Smooth muscle cell (in vitro differentiated cells): Measurements from ENCODE around the gene ONECUT1. TPM values are rescaled to one million over a fixed set of nuclear protein-coding genes. Genes with fewer than 3 reads are reported as not detected.

Experiments
- DNase-seq: peaks from one replicate; lab custom pipeline; 2025; ENCODE audit not compliant: unreplicated experiment; lab: John Stamatoyannopoulos, UW
- H2AFZ ChIP-seq: fragments of 200-600 bp; sonication (generic); 2 replicates; pipeline ENCODE4 v1.6.0; 2016; ENCODE audit warnings: antibody characterized with exemption, low read depth, mild to moderate bottlenecking
- H3F3A ChIP-seq: fragments of 200-600 bp; sonication (generic); 2 replicates; pipeline ENCODE4 v1.6.0; 2017; ENCODE audit warnings: antibody characterized with exemption, low read depth
- H3K27ac ChIP-seq: fragments of 200-600 bp; sonication (generic); 2 replicates; pipeline ENCODE4 v1.5.1; 2016; ENCODE audit warnings: low read depth, mild to moderate bottlenecking
- H3K27me3 ChIP-seq: fragments of 200-600 bp; sonication (generic); 2 replicates; pipeline ENCODE4 v1.6.1; 2016; ENCODE audit warnings: low read depth, mild to moderate bottlenecking
- H3K36me3 ChIP-seq: fragments of 200-600 bp; sonication (generic); 2 replicates; pipeline ENCODE4 v1.5.1; 2016; ENCODE audit warnings: low read depth
- H3K4me1 ChIP-seq: fragments of 200-600 bp; sonication (generic); 2 replicates; pipeline ENCODE4 v1.5.1; 2016; ENCODE audit warnings: low read depth
- H3K4me2 ChIP-seq: fragments of 200-600 bp; sonication (generic); 2 replicates; pipeline ENCODE4 v1.6.0; 2016; ENCODE audit warnings: mild to moderate bottlenecking
- H3K4me3 ChIP-seq: fragments of 200-600 bp; sonication (generic); 2 replicates; pipeline ENCODE4 v1.5.1; 2016; ENCODE audit warnings: mild to moderate bottlenecking
- H3K79me2 ChIP-seq: fragments of 200-600 bp; sonication (generic); 2 replicates; pipeline ENCODE4 v1.6.0; 2016; ENCODE audit warnings: low read depth, mild to moderate bottlenecking
- H3K9ac ChIP-seq: fragments of 200-600 bp; sonication (generic); 2 replicates; pipeline ENCODE4 v1.6.0; 2016; ENCODE audit warnings: low read depth
- H3K9me3 ChIP-seq: fragments of 200-600 bp; sonication (generic); replicated peaks from 2 replicates; pipeline ENCODE4 v1.5.1; 2016; ENCODE audit warnings: low read depth
- H4K20me1 ChIP-seq: fragments of 200-600 bp; sonication (generic); 2 replicates; pipeline ENCODE4 v1.6.0; 2016; ENCODE audit warnings: low read depth
- WGBS: methylation state at CpG from one replicate; pipeline ENCODE4 v1.1.7; 2016; ENCODE audit warnings: low lambda C conversion rate; 5-methylcytosine and 5-hydroxymethylcytosine counted together
- polyA plus RNA-seq: library from polyadenylated mRNA; unstranded; fragments of >200 nt; fragmentation: Nextera tagmentation; extraction: Ambion mirVana; gene quantifications from 2 replicates; pipeline ENCODE4 v1.2.1, GENCODE V29; 2016
- total RNA-seq: library from RNA; depleted of rRNA; stranded (reverse); fragments of >200 nt; gene quantifications from 2 replicates; pipeline ENCODE4 v1.2.3, GENCODE V29; 2014
- TF ChIP-seq, protein P1 (sequence below): fragments of 200-600 bp; sonication (generic); IDR thresholded peaks from 2 replicates; pipeline ENCODE4 v1.5.1; 2017; ENCODE audit warnings: borderline replicate concordance, mild to moderate bottlenecking, antibody characterized with exemption; ENCODE audit not compliant: insufficient read depth, poor library complexity, severe bottlenecking

ONECUT1 gene
- total and polyA plus RNA-seq, 2 experiments from 2014 or later, result 0.61 to 0.99 TPM

DNA sequence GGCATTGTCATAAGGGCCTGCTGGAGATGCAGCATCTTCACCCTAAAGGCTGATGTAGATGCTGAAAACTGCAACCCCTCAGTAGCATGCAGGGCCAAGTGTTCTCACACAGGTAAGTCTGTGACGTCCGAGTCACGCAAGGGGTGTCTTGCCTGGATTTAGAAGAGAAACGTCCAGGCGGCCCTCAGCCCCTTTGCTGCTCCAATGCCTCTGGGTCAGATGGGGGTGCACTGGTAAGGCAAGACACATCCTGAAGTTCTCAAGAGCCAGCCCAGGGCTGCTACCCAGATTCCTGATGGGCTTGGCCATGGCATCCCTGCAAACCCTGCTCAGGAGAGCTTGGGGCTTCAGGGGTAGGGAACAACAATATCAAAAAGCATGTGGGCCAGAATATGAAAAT is 25.4 kb downstream of the ONECUT1 start:
- Histone ChIP-seq H3K36me3 (no peaks in the 10 kb centered on the region), H3K79me2 (no peaks in the 10 kb centered on the region), H3K27me3 (no peaks in the 10 kb centered on the region), H3K4me2 (no peak overlapping the region), H3K9ac (no peak overlapping the region), H3F3A (no peaks in the 10 kb centered on the region), H3K27ac (no peak overlapping the region), H3K4me3 (no peak overlapping the region), H2AFZ (no peak overlapping the region), H3K4me1 (no peaks in the 10 kb centered on the region), H4K20me1 (no peaks in the 10 kb centered on the region), H3K9me3 (no peaks in the 10 kb centered on the region)
- no peak for DNase-seq
- TF ChIP-seq, protein P1, sequence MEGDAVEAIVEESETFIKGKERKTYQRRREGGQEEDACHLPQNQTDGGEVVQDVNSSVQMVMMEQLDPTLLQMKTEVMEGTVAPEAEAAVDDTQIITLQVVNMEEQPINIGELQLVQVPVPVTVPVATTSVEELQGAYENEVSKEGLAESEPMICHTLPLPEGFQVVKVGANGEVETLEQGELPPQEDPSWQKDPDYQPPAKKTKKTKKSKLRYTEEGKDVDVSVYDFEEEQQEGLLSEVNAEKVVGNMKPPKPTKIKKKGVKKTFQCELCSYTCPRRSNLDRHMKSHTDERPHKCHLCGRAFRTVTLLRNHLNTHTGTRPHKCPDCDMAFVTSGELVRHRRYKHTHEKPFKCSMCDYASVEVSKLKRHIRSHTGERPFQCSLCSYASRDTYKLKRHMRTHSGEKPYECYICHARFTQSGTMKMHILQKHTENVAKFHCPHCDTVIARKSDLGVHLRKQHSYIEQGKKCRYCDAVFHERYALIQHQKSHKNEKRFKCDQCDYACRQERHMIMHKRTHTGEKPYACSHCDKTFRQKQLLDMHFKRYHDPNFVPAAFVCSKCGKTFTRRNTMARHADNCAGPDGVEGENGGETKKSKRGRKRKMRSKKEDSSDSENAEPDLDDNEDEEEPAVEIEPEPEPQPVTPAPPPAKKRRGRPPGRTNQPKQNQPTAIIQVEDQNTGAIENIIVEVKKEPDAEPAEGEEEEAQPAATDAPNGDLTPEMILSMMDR, result no peak
- 95% methylated on average over 5 of the region's 5 CpGs for whole genome bisulfite sequencing

DNA sequence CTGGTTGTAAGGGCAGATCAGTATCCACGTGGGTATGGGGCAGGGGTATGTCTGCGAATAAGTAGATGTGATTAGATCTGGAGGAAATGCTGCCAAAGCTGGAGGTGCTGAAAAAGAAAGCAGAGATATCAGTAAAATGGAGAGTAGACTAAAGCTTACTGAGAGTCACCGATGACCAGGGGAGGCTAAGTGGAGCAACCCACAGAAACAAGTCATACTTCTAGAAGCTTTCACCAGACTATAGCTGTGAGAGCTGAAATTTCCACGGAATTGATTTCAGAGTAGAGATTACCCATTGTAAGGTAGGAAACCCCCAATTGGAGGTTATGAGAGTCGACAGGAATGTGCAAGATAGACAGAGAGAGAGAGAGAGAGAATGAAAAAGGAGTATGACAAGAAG is 27.5 kb downstream of the ONECUT1 start:
- Histone ChIP-seq H2AFZ (no peak overlapping the region), H3K9me3 (no peaks in the 10 kb centered on the region), H3K4me2 (no peak overlapping the region), H3K4me3 (no peak overlapping the region), H3K27ac (no peak overlapping the region), H3K27me3 (no peaks in the 10 kb centered on the region), H3F3A (no peaks in the 10 kb centered on the region), H3K79me2 (no peaks in the 10 kb centered on the region), H4K20me1 (no peaks in the 10 kb centered on the region), H3K4me1 (no peaks in the 10 kb centered on the region), H3K9ac (no peak overlapping the region), H3K36me3 (no peaks in the 10 kb centered on the region)
- no peak for DNase-seq
- TF ChIP-seq, protein P1, result no peak
- WGBS, result 87% methylated on average over 5 of the region's 5 CpGs

DNA sequence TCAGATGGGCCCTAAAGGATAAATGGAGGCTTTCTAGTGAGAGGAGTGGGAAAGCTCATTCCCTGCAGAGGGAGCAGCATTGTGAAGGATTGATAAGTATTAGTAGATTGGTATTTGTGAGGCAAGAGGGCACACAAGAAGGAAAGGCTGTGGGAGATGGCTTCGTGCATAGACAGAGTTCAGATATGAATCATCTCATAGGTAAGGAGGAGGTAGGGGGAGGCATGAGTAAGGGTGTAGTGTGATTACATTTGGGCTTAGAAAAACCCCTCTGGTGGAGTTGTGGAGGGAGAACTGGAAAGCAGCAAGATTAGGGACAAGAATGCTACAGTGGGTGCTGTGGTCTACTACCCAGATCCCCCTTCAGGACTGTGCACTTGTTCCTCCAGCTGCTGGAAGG is 29.6 kb downstream of the ONECUT1 start:
- no peak overlapping the region for H3K27ac ChIP-seq

DNA sequence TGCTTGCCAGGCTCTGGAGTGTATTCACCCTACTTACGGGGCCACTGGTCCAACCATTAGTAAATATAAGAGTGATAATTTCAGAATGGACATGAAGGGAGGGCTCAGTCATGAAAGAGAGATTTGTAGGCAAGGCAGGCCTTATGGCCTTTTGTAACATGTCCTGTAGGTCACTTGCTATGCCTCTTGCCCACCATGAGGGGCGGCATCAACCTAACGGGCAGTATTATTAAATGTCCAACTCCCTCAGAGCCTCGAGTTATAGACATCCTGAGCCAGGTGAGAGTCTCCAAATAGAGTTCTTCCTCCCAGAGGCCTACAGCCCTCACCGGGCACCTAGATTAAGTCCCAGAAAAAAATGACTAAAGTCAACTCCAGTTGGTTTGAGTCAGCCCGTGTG is 30.2 kb downstream of the ONECUT1 start:
- no peak for DNase-seq
- H3K4me2 ChIP-seq, result no peak overlapping the region
- H4K20me1 ChIP-seq, result no peaks in the 10 kb centered on the region
- no peak overlapping the region for H3K9ac ChIP-seq
- TF ChIP-seq, protein P1, result no peak
- no peaks in the 10 kb centered on the region for H3K9me3 ChIP-seq
- H3K79me2 ChIP-seq, result no peaks in the 10 kb centered on the region
- no peaks in the 10 kb centered on the region for H3K4me1 ChIP-seq
- H3F3A ChIP-seq, result no peaks in the 10 kb centered on the region
- no peak overlapping the region for H3K27ac ChIP-seq
- no peaks in the 10 kb centered on the region for H3K36me3 ChIP-seq
- no peak overlapping the region for H2AFZ ChIP-seq
- H3K4me3 ChIP-seq, result no peak overlapping the region
- WGBS, result 90% methylated on average over 6 of the region's 6 CpGs
- no peaks in the 10 kb centered on the region for H3K27me3 ChIP-seq

More for the DNA sequence above, 29.6 kb downstream of the ONECUT1 start:
- no peaks in the 10 kb centered on the region for H3K9me3 ChIP-seq
- no peaks in the 10 kb centered on the region for H3K36me3 ChIP-seq
- H2AFZ ChIP-seq, result no peak overlapping the region
- TF ChIP-seq, protein P1, result no peak
- H3K9ac ChIP-seq, result no peak overlapping the region
- no peak overlapping the region for H3K4me2 ChIP-seq
- H4K20me1 ChIP-seq, result no peaks in the 10 kb centered on the region
- H3K4me1 ChIP-seq, result no peaks in the 10 kb centered on the region
- H3K27me3 ChIP-seq, result no peaks in the 10 kb centered on the region
- H3F3A ChIP-seq, result no peaks in the 10 kb centered on the region
- H3K79me2 ChIP-seq, result no peaks in the 10 kb centered on the region
- DNase-seq, result no peak
- 93% methylated on average over 1 of the region's 1 CpG for WGBS
- no peak overlapping the region for H3K4me3 ChIP-seq
